Measurements from ENCODE around the gene RARB. TPM values are rescaled to one million over a fixed set of nuclear protein-coding genes. Genes with fewer than 3 reads are reported as not detected.

RARB gene
- total and polyA plus RNA-seq, 2 of the 13 experiments (the other 11 are each of a cell fraction or from before 2014, with no cell fraction given) = 0.16 TPM; not detected in 1

DNA sequence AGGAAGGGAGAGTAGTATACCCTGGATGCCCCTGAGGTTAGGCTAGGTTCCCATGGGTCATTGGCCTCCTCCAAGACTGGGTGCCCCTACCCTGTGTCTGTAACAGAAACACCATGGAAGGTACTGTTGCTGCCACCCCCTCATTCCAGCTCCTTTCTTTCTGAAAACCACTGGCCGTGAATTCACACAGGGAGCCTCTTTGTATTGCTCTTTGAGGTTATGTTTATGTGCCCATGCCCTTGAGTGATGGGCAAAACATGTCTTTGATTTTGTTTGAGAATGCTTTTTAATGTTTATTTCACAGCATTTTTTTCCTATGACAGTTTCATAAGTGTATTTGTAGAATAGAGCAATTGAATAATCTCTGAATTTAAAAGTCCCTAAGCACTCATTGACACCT lies 79.7 kb downstream of the RARB start:
- Histone ChIP-seq H3K4me3 (replicated peaks in 1 of 3; ENCODE audit: insufficient read depth in 1 of 3, low read depth in 2 of 3, low read length in 3 of 3) (no peak overlapping the region), H3K9me3 (ENCODE audit: low read length) (no peaks in the 10 kb centered on the region), H4K20me1 (ENCODE audit: insufficient read depth, low read length) (no peaks in the 10 kb centered on the region), H3K27me3 (ENCODE audit: control insufficient read depth in 1 of 2, insufficient read depth in 2 of 2, low read length in 2 of 2) (no peaks in the 10 kb centered on the region; a peak in 1 of 5 replicates), H3K4me2 (ENCODE audit: low read depth, low read length) (no peak overlapping the region), H3K4me1 (ENCODE audit: insufficient read depth, low read length) (no peaks in the 10 kb centered on the region), H3K27ac (ENCODE audit: extremely low read length, insufficient read depth, low read length) (no peak overlapping the region), H2AFZ (ENCODE audit: low read length) (no peak overlapping the region), H3K79me2 (ENCODE audit: insufficient read depth, low read length) (no peaks in the 10 kb centered on the region), H3K9ac (ENCODE audit: insufficient read depth, low read depth, low read length) (no peak overlapping the region), H3K36me3 (replicated peaks in 1 of 2; ENCODE audit: control insufficient read depth in 1 of 2, insufficient read depth in 2 of 2, low read length in 2 of 2) (no peaks in the 10 kb centered on the region)
- no TSS peak for BruUV-seq (replicated peaks)
- no peak for TF ChIP-seq ARID2 (CRISPR knock-in tag; IDR thresholded peaks at IDR 0.05; ENCODE audit: borderline replicate concordance)
- TF ChIP-seq MLLT10 (CRISPR knock-in tag; IDR thresholded peaks at IDR 0.05) = no peak
- TF ChIP-seq, protein P1, sequence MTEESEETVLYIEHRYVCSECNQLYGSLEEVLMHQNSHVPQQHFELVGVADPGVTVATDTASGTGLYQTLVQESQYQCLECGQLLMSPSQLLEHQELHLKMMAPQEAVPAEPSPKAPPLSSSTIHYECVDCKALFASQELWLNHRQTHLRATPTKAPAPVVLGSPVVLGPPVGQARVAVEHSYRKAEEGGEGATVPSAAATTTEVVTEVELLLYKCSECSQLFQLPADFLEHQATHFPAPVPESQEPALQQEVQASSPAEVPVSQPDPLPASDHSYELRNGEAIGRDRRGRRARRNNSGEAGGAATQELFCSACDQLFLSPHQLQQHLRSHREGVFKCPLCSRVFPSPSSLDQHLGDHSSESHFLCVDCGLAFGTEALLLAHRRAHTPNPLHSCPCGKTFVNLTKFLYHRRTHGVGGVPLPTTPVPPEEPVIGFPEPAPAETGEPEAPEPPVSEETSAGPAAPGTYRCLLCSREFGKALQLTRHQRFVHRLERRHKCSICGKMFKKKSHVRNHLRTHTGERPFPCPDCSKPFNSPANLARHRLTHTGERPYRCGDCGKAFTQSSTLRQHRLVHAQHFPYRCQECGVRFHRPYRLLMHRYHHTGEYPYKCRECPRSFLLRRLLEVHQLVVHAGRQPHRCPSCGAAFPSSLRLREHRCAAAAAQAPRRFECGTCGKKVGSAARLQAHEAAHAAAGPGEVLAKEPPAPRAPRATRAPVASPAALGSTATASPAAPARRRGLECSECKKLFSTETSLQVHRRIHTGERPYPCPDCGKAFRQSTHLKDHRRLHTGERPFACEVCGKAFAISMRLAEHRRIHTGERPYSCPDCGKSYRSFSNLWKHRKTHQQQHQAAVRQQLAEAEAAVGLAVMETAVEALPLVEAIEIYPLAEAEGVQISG (CRISPR knock-in tag; IDR thresholded peaks at IDR 0.05) = no peak
- no peak for TF ChIP-seq PAF1 (CRISPR knock-in tag; IDR thresholded peaks at IDR 0.05)
- TF ChIP-seq ZNF383 (CRISPR knock-in tag; IDR thresholded peaks at IDR 0.05; ENCODE audit: borderline replicate concordance) = no peak
- no peak for TF ChIP-seq FOXC1 (CRISPR knock-in tag; IDR thresholded peaks at IDR 0.05; ENCODE audit: borderline replicate concordance)
- no peak for TF ChIP-seq SP2 (CRISPR knock-in tag; IDR thresholded peaks at IDR 0.05)
- no peak for TF ChIP-seq MAFG (CRISPR knock-in tag; IDR thresholded peaks at IDR 0.05)
- TF ChIP-seq, protein P2, sequence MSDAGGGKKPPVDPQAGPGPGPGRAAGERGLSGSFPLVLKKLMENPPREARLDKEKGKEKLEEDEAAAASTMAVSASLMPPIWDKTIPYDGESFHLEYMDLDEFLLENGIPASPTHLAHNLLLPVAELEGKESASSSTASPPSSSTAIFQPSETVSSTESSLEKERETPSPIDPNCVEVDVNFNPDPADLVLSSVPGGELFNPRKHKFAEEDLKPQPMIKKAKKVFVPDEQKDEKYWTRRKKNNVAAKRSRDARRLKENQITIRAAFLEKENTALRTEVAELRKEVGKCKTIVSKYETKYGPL (CRISPR knock-in tag; IDR thresholded peaks at IDR 0.05) = no peak
- TF ChIP-seq GATA4 (IDR thresholded peaks at IDR 0.05; ENCODE audit: borderline replicate concordance, low read depth) = no peak
- TF ChIP-seq, protein P3, sequence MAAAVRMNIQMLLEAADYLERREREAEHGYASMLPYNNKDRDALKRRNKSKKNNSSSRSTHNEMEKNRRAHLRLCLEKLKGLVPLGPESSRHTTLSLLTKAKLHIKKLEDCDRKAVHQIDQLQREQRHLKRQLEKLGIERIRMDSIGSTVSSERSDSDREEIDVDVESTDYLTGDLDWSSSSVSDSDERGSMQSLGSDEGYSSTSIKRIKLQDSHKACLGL (CRISPR knock-in tag; IDR thresholded peaks at IDR 0.05) = no peak
- TF ChIP-seq, protein P4, sequence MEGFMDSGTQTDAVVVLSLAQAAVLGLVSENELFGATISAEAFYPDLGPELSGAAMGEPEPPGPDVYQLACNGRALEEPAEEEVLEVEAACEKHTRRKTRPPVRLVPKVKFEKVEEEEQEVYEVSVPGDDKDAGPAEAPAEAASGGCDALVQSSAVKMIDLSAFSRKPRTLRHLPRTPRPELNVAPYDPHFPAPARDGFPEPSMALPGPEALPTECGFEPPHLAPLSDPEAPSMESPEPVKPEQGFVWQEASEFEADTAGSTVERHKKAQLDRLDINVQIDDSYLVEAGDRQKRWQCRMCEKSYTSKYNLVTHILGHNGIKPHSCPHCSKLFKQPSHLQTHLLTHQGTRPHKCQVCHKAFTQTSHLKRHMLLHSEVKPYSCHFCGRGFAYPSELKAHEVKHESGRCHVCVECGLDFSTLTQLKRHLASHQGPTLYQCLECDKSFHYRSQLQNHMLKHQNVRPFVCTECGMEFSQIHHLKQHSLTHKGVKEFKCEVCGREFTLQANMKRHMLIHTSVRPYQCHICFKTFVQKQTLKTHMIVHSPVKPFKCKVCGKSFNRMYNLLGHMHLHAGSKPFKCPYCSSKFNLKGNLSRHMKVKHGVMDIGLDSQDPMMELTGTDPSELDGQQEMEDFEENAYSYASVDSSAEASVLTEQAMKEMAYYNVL (CRISPR knock-in tag; IDR thresholded peaks at IDR 0.05; ENCODE audit: borderline replicate concordance) = no peak
- TF ChIP-seq, protein P5, sequence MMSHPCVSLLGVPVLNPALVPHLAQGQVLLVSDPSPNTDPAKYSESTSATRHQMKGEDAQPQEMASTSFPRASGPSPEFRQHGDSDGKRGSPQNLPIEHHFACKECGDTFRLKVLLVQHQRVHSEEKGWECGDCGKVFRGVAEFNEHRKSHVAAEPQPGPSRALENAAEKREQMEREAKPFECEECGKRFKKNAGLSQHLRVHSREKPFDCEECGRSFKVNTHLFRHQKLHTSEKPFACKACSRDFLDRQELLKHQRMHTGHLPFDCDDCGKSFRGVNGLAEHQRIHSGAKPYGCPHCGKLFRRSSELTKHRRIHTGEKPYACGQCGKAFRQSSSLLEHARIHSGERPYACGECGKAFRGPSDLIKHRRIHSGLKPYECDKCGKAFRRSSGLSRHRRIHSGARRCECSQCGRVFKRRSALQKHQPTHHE (CRISPR knock-in tag; IDR thresholded peaks at IDR 0.05; ENCODE audit: borderline replicate concordance) = no peak
- 67% methylated on average over 1 of the region's 1 CpG for WGBS (ENCODE audit: low lambda C conversion rate)
- no peak for FAIRE-seq
- no peak for ATAC-seq
- DNase-seq (ENCODE audit: low spot score) = no peak
- in situ Hi-C loops (cut with HindIII; ENCODE audit: extremely low pct_ligation_motif_present, low pct_unique_long_range_greater_than_20kb) = no loop called here
- POLR2A ChIA-PET = no interaction called here
- CTCF ChIA-PET (ENCODE audit: low intra/inter-chr PET ratio, low total read pairs) = no interaction called here
- intact Hi-C loops (cut with micrococcal nuclease; ENCODE audit: unreplicated experiment) = no loop called here

Data from HepG2 (cell line).